Measurements from ENCODE around the gene SLBP. TPM values are rescaled to one million over a fixed set of nuclear protein-coding genes. Genes with fewer than 3 reads are reported as not detected.

Gene SLBP
- total RNA-seq, 2 experiments from 2014 or later = 45.8 to 47.6 TPM

DNA sequence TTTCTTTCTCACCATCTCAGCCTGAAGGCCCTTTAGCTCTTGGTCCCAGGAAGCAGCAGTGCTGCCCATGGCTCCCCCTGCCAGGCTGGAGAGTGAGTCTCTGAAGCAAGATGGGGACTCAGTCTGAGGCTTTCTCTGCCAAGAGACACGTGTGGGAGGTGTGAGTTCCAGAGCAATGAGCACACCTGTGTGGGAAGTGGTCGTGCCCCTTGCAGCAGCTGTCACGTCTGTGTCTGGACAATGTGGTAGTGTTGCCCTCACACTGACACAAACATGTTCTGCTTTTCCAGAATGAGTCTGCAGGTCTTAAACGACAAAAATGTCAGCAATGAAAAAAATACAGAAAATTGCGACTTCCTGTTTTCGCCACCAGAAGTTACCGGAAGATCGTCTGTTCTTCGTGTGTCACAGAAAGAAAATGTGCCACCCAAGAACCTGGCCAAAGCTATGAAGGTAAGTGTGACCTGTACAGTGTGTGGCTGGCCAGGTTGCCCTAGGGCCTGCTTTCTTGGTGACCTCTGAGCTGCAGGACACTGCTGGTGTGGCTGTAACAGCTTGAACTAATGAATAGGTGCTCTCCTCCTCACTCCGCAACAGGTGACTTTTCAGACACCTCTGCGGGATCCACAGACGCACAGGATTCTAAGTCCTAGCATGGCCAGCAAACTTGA is 11.1 kb upstream of the SLBP start:
- H3K4me3 Mint-ChIP-seq = peak overlapping the region; percentile 89
- peaks cover 31% of the 10 kb centered on the region for H3K36me3 ChIP-seq (ENCODE audit: insufficient read depth, low read length)
- no peaks in the 10 kb centered on the region for H3K9me3 ChIP-seq (ENCODE audit: control insufficient read depth in 1 of 2, insufficient read depth in 1 of 2, low read length in 2 of 2)
- no peaks in the 10 kb centered on the region for H3K27me3 ChIP-seq (ENCODE audit: control insufficient read depth in 1 of 2, insufficient read depth in 2 of 2, low read length in 2 of 2)
- H3K27me3 Mint-ChIP-seq = no peaks in the 10 kb centered on the region
- peaks cover 45% of the 10 kb centered on the region for H3K36me3 Mint-ChIP-seq (ENCODE audit: low read depth)
- H3K27ac Mint-ChIP-seq = peak overlapping the region; percentile 99
- H3K4me1 Mint-ChIP-seq (ENCODE audit: low read depth) = peaks cover 63% of the 10 kb centered on the region
- POLR2A ChIA-PET = interaction anchor here (0.6 to 12.1 kb wide), 11 partner anchors 9 to 177 kb away, joined by 3 to 205 read pairs (median 3); partner anchors contain the start of genes FAM53A, LETM1 and SLBP
- peaks cover 88% of the 10 kb centered on the region for H3K4me1 ChIP-seq (ENCODE audit: insufficient read depth, low read length)
- DNase-seq (peak in 13 of 14 experiments; percentile 25 to 82 (median 48)), ATAC-seq (ENCODE audit: poor library complexity) (peak; percentile 45)
- H3K27ac ChIP-seq (ENCODE audit: low read depth in 1 of 2, low read length in 2 of 2) = peak overlapping the region; percentile 85 to 88
- H3K9me3 Mint-ChIP-seq = no peaks in the 10 kb centered on the region
- intact Hi-C loops (cut with DNase I, micrococcal nuclease) = loop anchor here (1.0 to 10.0 kb wide), 6 partner anchors 11 to 1352 kb away; partner anchors contain the start of genes CTBP1 (in 1 of the 2), FAM53A (in 1 of the 2), HAUS3 (in 1 of the 2) and HTT (in 1 of the 2)
- CTCF ChIA-PET = interaction anchor here (7.0 kb wide), 1 partner anchor 30 kb away, joined by 84 read pairs; no protein-coding TSS in a partner anchor
- H3K4me3 ChIP-seq (ENCODE audit: low read length) = peak overlapping the region; percentile 65
- TF ChIP-seq, protein P1, sequence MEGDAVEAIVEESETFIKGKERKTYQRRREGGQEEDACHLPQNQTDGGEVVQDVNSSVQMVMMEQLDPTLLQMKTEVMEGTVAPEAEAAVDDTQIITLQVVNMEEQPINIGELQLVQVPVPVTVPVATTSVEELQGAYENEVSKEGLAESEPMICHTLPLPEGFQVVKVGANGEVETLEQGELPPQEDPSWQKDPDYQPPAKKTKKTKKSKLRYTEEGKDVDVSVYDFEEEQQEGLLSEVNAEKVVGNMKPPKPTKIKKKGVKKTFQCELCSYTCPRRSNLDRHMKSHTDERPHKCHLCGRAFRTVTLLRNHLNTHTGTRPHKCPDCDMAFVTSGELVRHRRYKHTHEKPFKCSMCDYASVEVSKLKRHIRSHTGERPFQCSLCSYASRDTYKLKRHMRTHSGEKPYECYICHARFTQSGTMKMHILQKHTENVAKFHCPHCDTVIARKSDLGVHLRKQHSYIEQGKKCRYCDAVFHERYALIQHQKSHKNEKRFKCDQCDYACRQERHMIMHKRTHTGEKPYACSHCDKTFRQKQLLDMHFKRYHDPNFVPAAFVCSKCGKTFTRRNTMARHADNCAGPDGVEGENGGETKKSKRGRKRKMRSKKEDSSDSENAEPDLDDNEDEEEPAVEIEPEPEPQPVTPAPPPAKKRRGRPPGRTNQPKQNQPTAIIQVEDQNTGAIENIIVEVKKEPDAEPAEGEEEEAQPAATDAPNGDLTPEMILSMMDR (IDR thresholded peaks at IDR 0.05) = no peak

DNA sequence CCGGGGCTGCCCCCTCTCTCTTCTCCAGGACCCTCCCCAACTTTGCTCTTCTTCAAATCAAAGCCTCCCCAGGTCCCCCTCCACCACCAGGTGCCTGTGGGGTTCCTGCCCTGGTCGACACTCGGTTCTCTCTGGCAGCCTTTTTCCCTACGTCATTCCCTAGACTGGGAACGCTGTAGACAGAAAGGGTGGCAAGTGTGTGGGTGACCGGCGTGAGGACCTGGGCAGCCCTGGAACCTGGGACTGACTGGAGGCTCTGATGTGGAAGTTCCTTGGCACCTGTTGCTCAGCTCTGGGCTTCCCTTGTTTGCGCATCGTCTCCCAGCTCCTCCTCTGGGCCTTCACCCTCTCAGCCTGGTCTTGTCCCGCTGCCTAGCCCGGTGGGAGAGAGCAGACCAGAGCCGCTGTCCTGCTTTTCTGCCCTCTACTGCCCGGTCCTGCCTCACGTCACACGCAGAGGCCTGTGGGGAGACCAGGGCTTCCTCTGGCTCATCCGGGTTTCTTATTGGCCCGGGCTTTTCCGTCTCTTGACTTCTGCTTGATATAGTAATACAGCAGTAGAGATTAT is 10.5 kb upstream of the SLBP start:
- no peaks in the 10 kb centered on the region for H3K27me3 ChIP-seq (ENCODE audit: control insufficient read depth in 1 of 2, insufficient read depth in 2 of 2, low read length in 2 of 2)
- peak overlapping the region; percentile 99 for H3K27ac Mint-ChIP-seq
- peak overlapping the region; percentile 65 for H3K4me3 ChIP-seq (ENCODE audit: low read length)
- TF ChIP-seq, protein P1 (IDR thresholded peaks at IDR 0.05) = no peak
- H3K4me1 Mint-ChIP-seq (ENCODE audit: low read depth) = peaks cover 63% of the 10 kb centered on the region
- H3K4me1 ChIP-seq (ENCODE audit: insufficient read depth, low read length) = peaks cover 83% of the 10 kb centered on the region
- intact Hi-C loops (cut with DNase I, micrococcal nuclease) = loop anchor here (1.0 to 10.0 kb wide), 6 partner anchors 10 to 1352 kb away; partner anchors contain the start of genes CTBP1 (in 1 of the 2), FAM53A (in 1 of the 2), HAUS3 (in 1 of the 2) and HTT (in 1 of the 2)
- H3K36me3 Mint-ChIP-seq (ENCODE audit: low read depth) = peaks cover 39% of the 10 kb centered on the region
- ATAC-seq (ENCODE audit: poor library complexity) (no peak), DNase-seq (no peak)
- CTCF ChIA-PET = interaction anchor here (7.0 kb wide), 1 partner anchor 30 kb away, joined by 84 read pairs; no protein-coding TSS in a partner anchor
- peaks cover 26% of the 10 kb centered on the region for H3K36me3 ChIP-seq (ENCODE audit: insufficient read depth, low read length)
- H3K9me3 ChIP-seq (ENCODE audit: control insufficient read depth in 1 of 2, insufficient read depth in 1 of 2, low read length in 2 of 2) = no peaks in the 10 kb centered on the region
- H3K27ac ChIP-seq (ENCODE audit: low read depth in 1 of 2, low read length in 2 of 2) = peak overlapping the region; percentile 85 to 88
- H3K27me3 Mint-ChIP-seq = no peaks in the 10 kb centered on the region
- peak overlapping the region; percentile 89 for H3K4me3 Mint-ChIP-seq
- no peaks in the 10 kb centered on the region for H3K9me3 Mint-ChIP-seq
- POLR2A ChIA-PET = interaction anchor here (0.7 to 12.1 kb wide), 8 partner anchors 8 to 177 kb away, joined by 3 to 205 read pairs (median 3); partner anchors contain the start of genes FAM53A, LETM1 and SLBP
